Mesenchymal stem cell (in vitro differentiated cells and primary cell): Measurements from ENCODE around the gene PLN.

ENCODE experiments used
- DNase-seq: peaks from one replicate; pipeline ENCODE4 v3.0.0-alpha.2; 2013
- H2AFZ ChIP-seq: one replicate; pipeline ENCODE4 v1.6.1; 2013; ENCODE audit warnings: low read depth, mild to moderate bottlenecking, control low read depth, inconsistent platforms, low read length, moderate library complexity
- H2AK5ac ChIP-seq: 2 replicates; pipeline ENCODE4 v1.6.1; 2013; ENCODE audit warnings: low read length, moderate library complexity, mild to moderate bottlenecking, inconsistent platforms; ENCODE audit not compliant: severe bottlenecking
- H2BK120ac ChIP-seq: one replicate; pipeline ENCODE4 v1.6.1; 2013; ENCODE audit warnings: low read depth, mild to moderate bottlenecking, inconsistent platforms, low read length, moderate library complexity
- H2BK12ac ChIP-seq, 2 experiments: one replicate each; pipeline ENCODE4 v1.6.1; 2013; ENCODE audit warnings: inconsistent platforms in 2 of 2, low read length in 2 of 2, mild to moderate bottlenecking in 2 of 2, moderate library complexity in 2 of 2, control low read depth in 1 of 2
- H2BK15ac ChIP-seq: one replicate; pipeline ENCODE4 v1.6.1; 2013; ENCODE audit warnings: mild to moderate bottlenecking, low read depth, inconsistent platforms; ENCODE audit not compliant: poor library complexity, severe bottlenecking
- H2BK5ac ChIP-seq: 2 replicates; pipeline ENCODE4 v1.6.1; 2013; ENCODE audit warnings: low read depth, mild to moderate bottlenecking, low read length, control low read depth, inconsistent platforms; ENCODE audit not compliant: poor library complexity, severe bottlenecking
- H3K14ac ChIP-seq, 2 experiments: one replicate each; pipeline ENCODE4 v1.6.1; 2013; ENCODE audit warnings: inconsistent platforms in 2 of 2, low read length in 2 of 2, control low read depth in 1 of 2, mild to moderate bottlenecking in 1 of 2, moderate library complexity in 1 of 2
- H3K18ac ChIP-seq, 2 experiments: one replicate each; pipeline ENCODE4 v1.6.1; 2013; ENCODE audit warnings: inconsistent platforms in 2 of 2, low read length in 2 of 2, control low read depth in 1 of 2, low read depth in 1 of 2, mild to moderate bottlenecking in 1 of 2
- H3K23ac ChIP-seq, 2 experiments: one replicate each; pipeline ENCODE4 v1.6.1; 2013; ENCODE audit warnings: inconsistent platforms in 2 of 2, low read length in 2 of 2, mild to moderate bottlenecking in 2 of 2, moderate library complexity in 2 of 2, control low read depth in 1 of 2
- H3K27ac ChIP-seq: 2 replicates; pipeline ENCODE4 v1.5.1; 2013; ENCODE audit warnings: mild to moderate bottlenecking, moderate library complexity, low read length, control low read depth, inconsistent platforms; ENCODE audit not compliant: poor library complexity, severe bottlenecking
- H3K27me3 ChIP-seq, 2 experiments: 2 replicates each; pipeline versions ENCODE4 v1.6.1 to v1.7.0; 2013; ENCODE audit warnings: low read length in 2 of 2, mild to moderate bottlenecking in 2 of 2, moderate library complexity in 2 of 2, control low read depth in 1 of 2, inconsistent platforms in 1 of 2; ENCODE audit not compliant: control insufficient read depth in 1 of 2, insufficient read depth in 1 of 2
- H3K36me3 ChIP-seq, 2 experiments: 2 replicates each; pipeline versions ENCODE4 v1.6.1 to v1.7.0; 2013; ENCODE audit warnings: low read length in 2 of 2, control low read depth in 1 of 2, inconsistent platforms in 1 of 2, low read depth in 1 of 2, mild to moderate bottlenecking in 1 of 2; ENCODE audit not compliant: insufficient read depth in 2 of 2, control insufficient read depth in 1 of 2
- H3K4ac ChIP-seq, 2 experiments: one replicate each; pipeline ENCODE4 v1.6.1; 2013; ENCODE audit warnings: inconsistent platforms in 2 of 2, low read length in 2 of 2, mild to moderate bottlenecking in 2 of 2, moderate library complexity in 2 of 2, control low read depth in 1 of 2, low read depth in 1 of 2
- H3K4me1 ChIP-seq: 2 replicates; pipeline ENCODE4 v1.6.1; 2013; ENCODE audit warnings: low read depth, low read length, control low read depth; ENCODE audit not compliant: control insufficient read depth, insufficient read depth
- H3K4me2 ChIP-seq: 2 replicates; pipeline ENCODE4 v1.6.1; 2013; ENCODE audit warnings: low read length, mild to moderate bottlenecking, inconsistent platforms; ENCODE audit not compliant: poor library complexity, severe bottlenecking
- H3K4me3 ChIP-seq, 2 experiments: 2 replicates each; pipeline versions ENCODE4 v1.5.1 to v1.7.0; 2013; ENCODE audit warnings: low read length in 2 of 2, mild to moderate bottlenecking in 2 of 2, control low read depth in 1 of 2, low read depth in 1 of 2; ENCODE audit not compliant: insufficient read depth in 1 of 2
- H3K79me1 ChIP-seq: replicated peaks from 2 replicates; pipeline ENCODE4 v1.6.1; 2013; ENCODE audit warnings: mild to moderate bottlenecking, control low read depth, low read length, inconsistent platforms; ENCODE audit not compliant: poor library complexity, severe bottlenecking
- H3K9ac ChIP-seq: 2 replicates; pipeline ENCODE4 v1.7.0; 2013; ENCODE audit warnings: mild to moderate bottlenecking, low read length, moderate library complexity
- H3K9me3 ChIP-seq: 2 replicates; pipeline ENCODE4 v1.7.0; 2013; ENCODE audit warnings: mild to moderate bottlenecking, low read length; ENCODE audit not compliant: control insufficient read depth
- H4K8ac ChIP-seq: one replicate; pipeline ENCODE4 v1.6.1; 2013; ENCODE audit warnings: inconsistent platforms, mild to moderate bottlenecking, low read length, moderate library complexity
- H4K91ac ChIP-seq: one replicate; pipeline ENCODE4 v1.6.1; 2013; ENCODE audit warnings: mild to moderate bottlenecking, low read length, inconsistent platforms
- WGBS: methylation state at CpG from one replicate; pipeline ENCODE4 v1.1.7; 2013; ENCODE audit warnings: mixed read lengths; 5-methylcytosine and 5-hydroxymethylcytosine counted together

Gene PLN

DNA sequence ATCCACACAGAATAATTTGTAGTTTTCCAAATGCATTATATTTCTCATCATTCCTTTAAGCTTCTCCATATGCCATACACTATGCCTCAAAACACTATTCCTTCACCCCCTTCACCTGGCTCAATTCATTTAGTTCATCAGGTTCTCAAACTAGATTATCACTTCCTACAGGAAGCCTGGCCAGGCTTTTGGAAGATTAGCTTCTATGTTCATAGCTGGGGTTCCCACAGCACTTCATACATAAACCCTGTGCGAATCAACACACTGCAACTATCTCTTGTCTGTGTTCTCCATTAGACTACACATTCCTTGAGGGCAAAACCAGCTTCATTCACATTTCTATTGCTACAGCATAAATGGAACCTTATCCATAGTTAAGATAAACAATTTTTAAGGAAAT, 40.5 kb upstream of the PLN start:
- H3K4ac ChIP-seq, result no peak overlapping the region
- H3K27ac ChIP-seq, result no peak overlapping the region
- H3K4me1 ChIP-seq, result no peaks in the 10 kb centered on the region
- H2BK15ac ChIP-seq, result no peak overlapping the region
- H4K8ac ChIP-seq, result no peak overlapping the region
- no peak overlapping the region for H3K18ac ChIP-seq
- H2BK120ac ChIP-seq, result no peak overlapping the region
- H3K4me3 ChIP-seq, result no peak overlapping the region
- H3K4me2 ChIP-seq, result no peak overlapping the region
- WGBS, result 86% methylated on average over 1 of the region's 1 CpG
- no peaks in the 10 kb centered on the region for H3K27me3 ChIP-seq
- no peak overlapping the region for H3K14ac ChIP-seq
- no peak overlapping the region for H2AFZ ChIP-seq
- DNase-seq, result no peak
- H4K91ac ChIP-seq, result no peak overlapping the region
- H3K9ac ChIP-seq, result no peak overlapping the region
- peaks cover 9% of the 10 kb centered on the region for H3K79me1 ChIP-seq
- no peaks in the 10 kb centered on the region for H3K9me3 ChIP-seq
- peaks cover 0 to 17% of the 10 kb centered on the region in 2 experiments for H3K36me3 ChIP-seq
- H2AK5ac ChIP-seq, result no peak overlapping the region
- H2BK12ac ChIP-seq, result no peak overlapping the region
- no peak overlapping the region for H3K23ac ChIP-seq
- H2BK5ac ChIP-seq, result no peak overlapping the region

DNA sequence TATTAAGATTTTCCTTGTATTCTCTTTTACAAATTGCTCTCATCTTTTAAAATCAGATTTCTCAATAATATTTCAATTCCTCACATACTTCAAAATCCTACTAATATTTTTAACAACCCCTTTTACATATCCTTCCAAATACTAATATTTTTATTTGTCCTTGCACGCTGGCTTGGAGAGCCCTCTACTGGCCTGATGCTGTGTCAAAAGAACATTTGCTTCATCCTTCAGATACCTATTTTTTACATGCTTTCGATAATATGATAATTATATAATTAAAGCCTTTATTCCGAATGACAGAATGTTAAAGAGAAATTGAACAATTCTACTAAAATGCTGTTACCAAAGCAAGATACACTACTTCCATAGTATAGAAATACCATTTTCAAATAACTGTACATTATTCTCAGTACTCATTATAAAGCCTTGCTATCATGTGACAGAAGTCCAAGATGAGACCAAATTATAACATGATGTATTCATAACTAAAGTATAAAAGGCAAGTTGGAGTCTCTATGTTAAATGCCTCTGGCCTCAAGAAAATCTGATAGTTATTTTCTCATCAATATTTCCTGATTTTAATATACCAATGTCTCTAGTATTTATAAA, 39.0 kb upstream of the PLN start:
- Histone ChIP-seq H3K14ac (no peak overlapping the region), H4K8ac (no peak overlapping the region), H2BK12ac (no peak overlapping the region), H3K36me3 (peaks cover 0 to 14% of the 10 kb centered on the region in 2 experiments), H3K4me3 (no peak overlapping the region), H2AFZ (no peak overlapping the region), H3K27ac (no peak overlapping the region), H3K9ac (no peak overlapping the region), H3K4me1 (no peaks in the 10 kb centered on the region), H2BK5ac (no peak overlapping the region), H2BK15ac (no peak overlapping the region), H3K18ac (no peak overlapping the region), H2AK5ac (no peak overlapping the region), H3K9me3 (no peaks in the 10 kb centered on the region), H3K4me2 (no peak overlapping the region), H2BK120ac (no peak overlapping the region), H4K91ac (no peak overlapping the region), H3K27me3 (no peaks in the 10 kb centered on the region), H3K4ac (no peak overlapping the region), H3K23ac (no peak overlapping the region), H3K79me1 (peaks cover 9% of the 10 kb centered on the region)
- peak; percentile 37 for DNase-seq
- WGBS, result 7% methylated on average over 1 of the region's 3 CpGs

DNA sequence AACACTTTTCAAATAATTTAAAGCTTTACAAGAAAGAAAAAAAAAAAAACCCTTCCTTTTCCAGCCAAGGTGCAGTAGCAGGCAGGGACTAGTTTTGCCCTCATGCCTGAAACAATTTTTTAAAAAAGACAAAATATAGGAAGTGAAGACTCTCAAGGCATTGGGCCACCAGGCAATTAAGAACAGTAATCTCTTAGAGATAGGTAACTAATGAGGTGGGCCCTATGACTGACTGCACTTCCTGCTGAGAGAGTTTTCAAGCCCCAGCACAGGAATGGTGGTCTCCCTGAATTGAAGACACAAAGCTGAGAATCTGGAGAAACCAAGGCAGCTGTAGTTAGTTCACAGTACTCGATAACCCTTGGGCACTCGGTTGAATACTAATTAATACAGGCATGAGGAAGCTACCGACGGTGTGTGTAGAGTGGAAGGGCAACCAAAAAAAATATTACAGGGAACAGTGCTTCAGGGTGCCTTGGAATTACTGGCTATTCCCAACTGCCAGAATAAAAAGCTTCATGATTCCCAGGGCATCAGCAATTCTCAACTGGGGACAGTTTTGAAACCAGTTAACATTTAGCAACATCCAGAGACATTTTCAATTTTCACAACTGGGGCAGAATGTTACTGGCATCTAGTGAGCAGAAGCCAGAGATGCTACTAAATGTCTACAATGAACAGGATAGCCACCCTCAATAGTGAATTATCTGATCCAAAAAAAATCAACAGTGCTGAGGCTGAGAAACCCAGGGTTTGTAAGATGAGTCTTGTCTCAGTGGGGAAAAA, 36.0 kb upstream of the PLN start:
- H2AK5ac ChIP-seq, result no peak overlapping the region
- no peak overlapping the region for H3K4me2 ChIP-seq
- H3K9me3 ChIP-seq, result no peaks in the 10 kb centered on the region
- no peak for DNase-seq
- H3K14ac ChIP-seq, result no peak overlapping the region
- no peak overlapping the region for H4K91ac ChIP-seq
- no peak overlapping the region for H3K27ac ChIP-seq
- no peak overlapping the region for H3K4me3 ChIP-seq
- H3K27me3 ChIP-seq, result no peaks in the 10 kb centered on the region
- no peak overlapping the region for H2BK5ac ChIP-seq
- H4K8ac ChIP-seq, result no peak overlapping the region
- no peak overlapping the region for H2BK12ac ChIP-seq
- 94% methylated on average over 4 of the region's 4 CpGs for WGBS
- H2AFZ ChIP-seq, result no peak overlapping the region
- H3K9ac ChIP-seq, result no peak overlapping the region
- no peaks in the 10 kb centered on the region for H3K4me1 ChIP-seq
- H2BK15ac ChIP-seq, result no peak overlapping the region
- peak overlapping the region in 1 of 2 experiments; percentile 75 for H3K4ac ChIP-seq
- H3K36me3 ChIP-seq, result peaks cover 0 to 6% of the 10 kb centered on the region in 2 experiments
- H3K79me1 ChIP-seq, result peaks cover 8% of the 10 kb centered on the region
- no peak overlapping the region for H2BK120ac ChIP-seq
- H3K18ac ChIP-seq, result peak overlapping the region in 1 of 2 experiments; percentile 43
- no peak overlapping the region for H3K23ac ChIP-seq

DNA sequence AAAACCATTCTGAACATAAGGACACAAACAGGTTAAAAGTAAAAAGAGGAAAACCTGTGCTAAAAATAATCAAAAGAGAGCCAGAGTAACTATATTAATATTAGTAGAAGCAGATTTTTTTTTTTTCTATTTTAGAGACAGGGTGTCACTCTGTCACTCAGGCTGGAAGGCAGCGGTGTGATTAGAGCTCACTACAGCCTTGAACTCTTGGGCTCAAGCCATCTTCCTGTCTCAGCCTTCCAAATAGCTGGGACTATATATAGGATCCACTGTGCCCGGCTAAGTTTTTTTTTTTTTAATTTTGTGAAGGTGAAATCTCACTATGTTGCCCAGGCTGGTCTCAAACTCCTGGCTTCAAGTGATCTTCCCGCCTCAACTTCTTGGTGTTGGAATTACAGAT, 33.4 kb upstream of the PLN start:
- 98% methylated on average over 3 of the region's 3 CpGs for WGBS
- H3K23ac ChIP-seq, result no peak overlapping the region
- no peak overlapping the region for H3K14ac ChIP-seq
- H3K18ac ChIP-seq, result no peak overlapping the region
- no peak overlapping the region for H3K27ac ChIP-seq
- H2BK15ac ChIP-seq, result no peak overlapping the region
- no peak overlapping the region for H4K91ac ChIP-seq
- no peak overlapping the region for H2BK120ac ChIP-seq
- no peak overlapping the region for H2AFZ ChIP-seq
- no peaks in the 10 kb centered on the region for H3K4me1 ChIP-seq
- peaks cover 8% of the 10 kb centered on the region for H3K79me1 ChIP-seq
- H3K27me3 ChIP-seq, result no peaks in the 10 kb centered on the region
- H2AK5ac ChIP-seq, result no peak overlapping the region
- no peak overlapping the region for H2BK5ac ChIP-seq
- H2BK12ac ChIP-seq, result no peak overlapping the region
- peaks cover 0 to 8% of the 10 kb centered on the region in 2 experiments for H3K36me3 ChIP-seq
- no peak overlapping the region for H3K4me2 ChIP-seq
- H3K4me3 ChIP-seq, result no peak overlapping the region
- no peak overlapping the region for H4K8ac ChIP-seq
- no peaks in the 10 kb centered on the region for H3K9me3 ChIP-seq
- no peak overlapping the region for H3K4ac ChIP-seq
- DNase-seq, result no peak
- H3K9ac ChIP-seq, result no peak overlapping the region
